22Rv1 (cell line): ENCODE measurements around the gene MRPL18.

ENCODE experiments used
- H3K27ac ChIP-seq: fragments of 450-650 bp; 2 replicates; pipeline ENCODE4 v1.5.1; 2017
- ZFX ChIP-seq: fragments of 450-650 bp; IDR thresholded peaks from 2 replicates; pipeline ENCODE4 v1.6.1; 2017; ENCODE audit warnings: antibody characterized with exemption, borderline replicate concordance
- TF ChIP-seq, protein P1 (sequence below): fragments of 450-650 bp; IDR thresholded peaks from 2 replicates; pipeline ENCODE4 v1.5.1; 2017; ENCODE audit warnings: mild to moderate bottlenecking

Gene MRPL18

GRCh38 chr6:159761129-159761872 is 29.0 kb upstream of the MRPL18 start:
- TF ChIP-seq, protein P1, sequence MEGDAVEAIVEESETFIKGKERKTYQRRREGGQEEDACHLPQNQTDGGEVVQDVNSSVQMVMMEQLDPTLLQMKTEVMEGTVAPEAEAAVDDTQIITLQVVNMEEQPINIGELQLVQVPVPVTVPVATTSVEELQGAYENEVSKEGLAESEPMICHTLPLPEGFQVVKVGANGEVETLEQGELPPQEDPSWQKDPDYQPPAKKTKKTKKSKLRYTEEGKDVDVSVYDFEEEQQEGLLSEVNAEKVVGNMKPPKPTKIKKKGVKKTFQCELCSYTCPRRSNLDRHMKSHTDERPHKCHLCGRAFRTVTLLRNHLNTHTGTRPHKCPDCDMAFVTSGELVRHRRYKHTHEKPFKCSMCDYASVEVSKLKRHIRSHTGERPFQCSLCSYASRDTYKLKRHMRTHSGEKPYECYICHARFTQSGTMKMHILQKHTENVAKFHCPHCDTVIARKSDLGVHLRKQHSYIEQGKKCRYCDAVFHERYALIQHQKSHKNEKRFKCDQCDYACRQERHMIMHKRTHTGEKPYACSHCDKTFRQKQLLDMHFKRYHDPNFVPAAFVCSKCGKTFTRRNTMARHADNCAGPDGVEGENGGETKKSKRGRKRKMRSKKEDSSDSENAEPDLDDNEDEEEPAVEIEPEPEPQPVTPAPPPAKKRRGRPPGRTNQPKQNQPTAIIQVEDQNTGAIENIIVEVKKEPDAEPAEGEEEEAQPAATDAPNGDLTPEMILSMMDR, result no peak
- TF ChIP-seq ZFX, result no peak
- peak overlapping the region; percentile 94 for H3K27ac ChIP-seq

DNA sequence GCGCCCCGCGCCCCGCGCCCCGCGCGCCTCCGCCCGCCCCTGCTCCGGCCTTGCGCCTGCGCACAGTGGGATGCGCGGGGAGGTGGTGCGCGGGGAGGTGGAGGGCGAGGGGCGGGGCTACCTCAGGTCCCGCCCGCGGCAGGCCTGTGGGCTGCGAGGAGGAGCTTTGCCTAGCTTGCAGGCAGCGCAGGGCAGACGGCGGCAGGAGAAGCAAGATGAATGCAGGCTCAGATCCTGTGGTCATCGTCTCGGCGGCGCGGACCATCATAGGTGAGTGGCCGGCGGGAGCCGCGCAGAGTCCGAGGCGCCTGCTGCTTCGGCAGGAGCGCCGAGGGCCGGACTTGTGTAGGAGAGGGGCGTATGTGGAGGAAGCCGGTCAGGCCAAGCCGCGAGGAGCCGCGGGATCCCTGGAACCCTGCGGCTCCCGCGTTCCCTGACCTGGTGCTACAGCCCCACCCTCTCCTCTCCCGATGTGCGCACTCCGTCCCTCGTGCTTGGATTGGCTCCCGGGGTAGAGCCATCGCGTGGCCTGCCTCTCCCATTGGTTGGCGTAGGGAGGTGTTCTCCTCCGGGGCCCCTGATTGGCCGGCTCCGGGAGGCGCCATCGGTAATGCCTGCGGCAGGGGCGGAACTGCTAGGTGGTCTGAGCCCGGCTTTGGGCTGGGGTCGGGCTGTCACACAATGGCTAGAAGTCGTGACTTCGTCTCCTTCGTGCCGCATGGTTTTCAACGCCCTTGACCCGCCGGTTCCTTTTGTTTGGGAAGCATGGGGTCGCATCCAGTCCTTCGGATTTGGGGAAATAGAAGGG is 28.2 kb upstream of the MRPL18 start, which contains the start of gene ACAT2:
Gene ACAT2, plus strand, starts transcription at position 173 of the 808 bp plus-strand sequence. Its CDS starts 43 bp downstream, at position 216.
- TF ChIP-seq, protein P1, result no peak
- TF ChIP-seq ZFX, result no peak
- peak within 1 kb of the TSS; percentile 94 for H3K27ac ChIP-seq

- H3K27ac ChIP-seq, result peak overlapping the region; percentile 94
- TF ChIP-seq, protein P1, result no peak
- no peak for TF ChIP-seq ZFX
Measured at GRCh38 chr6:159762681-159763293, 27.5 kb upstream of the MRPL18 start.

DNA sequence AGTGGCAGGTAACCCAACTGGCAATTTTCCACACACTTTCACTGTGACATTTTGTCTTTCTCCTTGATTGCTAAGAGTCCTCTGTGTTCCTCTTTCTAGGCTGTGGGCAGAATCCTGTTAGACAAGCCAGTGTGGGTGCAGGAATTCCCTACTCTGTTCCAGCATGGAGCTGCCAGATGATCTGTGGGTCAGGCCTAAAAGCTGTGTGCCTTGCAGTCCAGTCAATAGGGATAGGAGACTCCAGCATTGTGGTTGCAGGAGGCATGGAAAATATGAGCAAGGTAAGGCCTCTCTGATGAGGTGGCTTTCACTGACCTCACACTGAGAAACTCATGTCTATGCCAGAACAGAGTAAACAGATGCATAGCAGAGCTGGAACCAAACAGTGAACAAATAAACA is 23.4 kb upstream of the MRPL18 start:
- no peak for TF ChIP-seq ZFX
- TF ChIP-seq, protein P1, result no peak
- H3K27ac ChIP-seq, result no peak overlapping the region

DNA sequence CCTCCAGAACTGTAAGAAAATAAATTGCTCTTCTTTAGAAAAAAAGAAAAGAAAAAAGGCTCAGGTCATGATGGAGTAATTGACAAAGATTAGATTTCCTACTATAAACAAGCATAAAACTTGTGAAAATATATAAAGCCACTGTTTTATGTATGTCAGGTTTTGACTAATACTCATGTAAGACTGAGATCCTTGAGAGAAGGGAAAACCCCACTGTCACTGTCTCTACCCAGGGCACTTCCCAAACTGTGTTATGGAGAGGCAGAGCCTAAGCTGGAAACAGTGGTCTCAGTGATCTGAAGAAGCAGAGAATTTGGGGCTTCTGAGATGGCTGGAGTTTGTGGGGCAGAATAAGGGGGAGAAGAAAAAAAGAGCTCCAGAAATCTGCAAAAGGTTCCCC is 20.8 kb upstream of the MRPL18 start:
- no peak for TF ChIP-seq ZFX
- TF ChIP-seq, protein P1, result no peak

DNA sequence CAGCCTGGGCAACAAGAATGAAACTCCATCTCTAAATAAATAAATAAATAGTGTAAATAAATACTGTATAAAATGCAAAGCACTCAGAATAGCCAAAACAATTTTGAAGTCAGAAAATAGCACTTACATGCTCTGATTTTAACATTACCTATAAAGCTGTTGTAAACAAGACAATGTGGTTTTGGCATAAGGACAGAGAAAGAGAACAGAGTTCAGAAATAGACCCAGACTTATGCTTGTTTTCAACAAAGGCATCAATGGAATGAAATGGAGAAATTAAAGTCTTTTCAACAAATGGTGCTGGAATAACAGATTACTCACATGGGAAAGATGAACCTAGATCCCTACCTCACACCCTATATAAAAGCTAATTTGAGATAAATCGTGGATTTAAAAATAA is 18.1 kb upstream of the MRPL18 start:
- TF ChIP-seq ZFX, result no peak
- TF ChIP-seq, protein P1, result no peak
- no peak overlapping the region for H3K27ac ChIP-seq

More for the DNA sequence above, 20.8 kb upstream of the MRPL18 start:
- no peak overlapping the region for H3K27ac ChIP-seq
